Mucosa of descending colon (tissue), 3 donors: ENCODE measurements around the gene MALT1. TPM values are rescaled to one million over a fixed set of nuclear protein-coding genes. Genes with fewer than 3 reads are reported as not detected.

Experiments
- ATAC-seq: fragments of 200-7000 bp; cut with Tn5 transposase; one replicate; pipeline ENCODE4 v1.9.1; 2020; ENCODE audit warnings: mild to moderate bottlenecking, moderate library complexity
- DNase-seq, 3 donors: peaks; one replicate each; pipeline ENCODE4 v3.0.0-alpha.2; 2020
- H3K36me3 ChIP-seq: fragments of 200-600 bp; one replicate; pipeline ENCODE4 v1.8.0; 2021; ENCODE audit warnings: low read depth, mild to moderate bottlenecking
- H3K4me1 ChIP-seq: fragments of 200-600 bp; one replicate; pipeline ENCODE4 v1.8.0; 2021; ENCODE audit warnings: low read depth, mild to moderate bottlenecking
- H3K4me3 ChIP-seq: fragments of 200-600 bp; one replicate; pipeline ENCODE4 v1.8.0; 2021; ENCODE audit warnings: mild to moderate bottlenecking
- H3K9me3 ChIP-seq: fragments of 200-600 bp; one replicate; pipeline ENCODE4 v1.8.0; 2021; ENCODE audit warnings: mild to moderate bottlenecking
- intact Hi-C, 2 donors: fragments of 100-400 bp; cut with DNase I in 1 of 2; cut with micrococcal nuclease in 1 of 2; formaldehyde crosslinking; loops; one replicate each; pipeline versions ENCODE4 v1.11.0 to v1.11.1; 2022; cut with DNase I, micrococcal nuclease
- total RNA-seq, 3 donors: library from RNA; stranded (reverse); fragmentation: NEBNext Ultra II Directional in 2 of 3; extraction: Animal tissue kit (Norgen Biotek cat#: 25700) in 2 of 3; gene quantifications; one replicate each; pipeline versions ENCODE4 v1.2.1 to v1.2.4, GENCODE V29; 2021 to 2023
- TF ChIP-seq, protein P1 (sequence below): fragments of 200-600 bp; IDR thresholded peaks from one replicate; pipeline ENCODE4 v1.8.0; 2022; ENCODE audit warnings: antibody characterized with exemption, mild to moderate bottlenecking
- donor health status: DM: no; HTN: no; CAD: no; lungs with moderate emphysema.
- donor health status: DM: no; HTN: no; CAD: no.
- donor health status: DM: no; HTN: yes; CAD: no.

Gene MALT1
- total RNA-seq, 3 donors from 2014 or later: 19.5 to 23.4 (median 23.1) TPM

DNA sequence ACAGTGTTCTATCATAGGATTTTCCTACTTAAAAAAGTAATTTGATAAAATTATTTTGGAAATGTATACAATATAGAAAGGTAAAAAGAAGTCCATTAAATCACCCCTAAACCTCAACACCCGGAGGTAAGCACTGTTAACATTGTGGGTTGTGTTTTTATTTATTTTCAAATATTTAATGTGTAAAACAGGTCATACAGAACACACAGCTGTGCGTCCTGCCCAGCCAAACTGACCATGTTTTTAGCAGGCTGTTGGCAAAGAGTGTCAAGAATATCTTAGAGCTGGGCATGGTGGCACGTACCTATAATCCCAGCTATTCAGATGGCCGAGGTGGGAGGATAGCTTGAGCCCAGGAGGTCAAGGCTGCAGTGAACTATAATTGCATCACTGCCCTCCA lies 114.6 kb downstream of the MALT1 start:
- H3K4me3 ChIP-seq: no peak overlapping the region
- H3K4me1 ChIP-seq: peaks cover 17% of the 10 kb centered on the region
- intact Hi-C loops: loop anchor here in 1 of 2 donors (10.0 kb wide), 1 partner anchor 149 kb away; no protein-coding TSS in a partner anchor
- TF ChIP-seq, protein P1, sequence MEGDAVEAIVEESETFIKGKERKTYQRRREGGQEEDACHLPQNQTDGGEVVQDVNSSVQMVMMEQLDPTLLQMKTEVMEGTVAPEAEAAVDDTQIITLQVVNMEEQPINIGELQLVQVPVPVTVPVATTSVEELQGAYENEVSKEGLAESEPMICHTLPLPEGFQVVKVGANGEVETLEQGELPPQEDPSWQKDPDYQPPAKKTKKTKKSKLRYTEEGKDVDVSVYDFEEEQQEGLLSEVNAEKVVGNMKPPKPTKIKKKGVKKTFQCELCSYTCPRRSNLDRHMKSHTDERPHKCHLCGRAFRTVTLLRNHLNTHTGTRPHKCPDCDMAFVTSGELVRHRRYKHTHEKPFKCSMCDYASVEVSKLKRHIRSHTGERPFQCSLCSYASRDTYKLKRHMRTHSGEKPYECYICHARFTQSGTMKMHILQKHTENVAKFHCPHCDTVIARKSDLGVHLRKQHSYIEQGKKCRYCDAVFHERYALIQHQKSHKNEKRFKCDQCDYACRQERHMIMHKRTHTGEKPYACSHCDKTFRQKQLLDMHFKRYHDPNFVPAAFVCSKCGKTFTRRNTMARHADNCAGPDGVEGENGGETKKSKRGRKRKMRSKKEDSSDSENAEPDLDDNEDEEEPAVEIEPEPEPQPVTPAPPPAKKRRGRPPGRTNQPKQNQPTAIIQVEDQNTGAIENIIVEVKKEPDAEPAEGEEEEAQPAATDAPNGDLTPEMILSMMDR: no peak
- no peaks in the 10 kb centered on the region for H3K9me3 ChIP-seq
- ATAC-seq: no peak
- no peak for DNase-seq
- H3K36me3 ChIP-seq: no peaks in the 10 kb centered on the region

DNA sequence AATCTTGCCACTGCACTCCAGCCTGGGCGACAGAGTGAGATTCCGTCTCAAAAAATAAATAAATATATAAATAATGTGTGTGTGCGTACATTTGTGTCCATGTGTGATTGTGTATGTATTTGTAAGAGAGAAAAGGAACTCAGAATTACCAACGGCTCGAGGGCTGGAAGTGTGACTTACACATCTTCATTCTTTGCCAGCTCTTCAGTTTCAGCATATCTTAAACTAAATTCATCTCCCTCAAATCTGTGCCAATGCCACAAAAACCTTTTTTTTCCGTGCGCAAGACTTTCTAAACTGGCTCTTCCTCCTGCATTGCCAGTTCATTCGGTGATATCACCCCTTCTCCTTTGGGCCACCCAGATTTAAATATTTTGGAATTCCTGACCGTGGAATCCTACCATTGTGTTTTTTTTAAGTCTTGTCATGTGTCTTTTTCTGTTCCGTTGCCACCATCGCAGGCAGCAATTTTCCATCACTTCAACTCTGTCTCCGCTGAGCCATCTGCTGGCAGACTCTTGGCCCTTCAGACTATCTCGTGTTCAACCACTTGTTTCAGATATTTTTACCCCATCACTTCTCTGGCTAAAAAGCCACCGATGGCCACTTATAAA lies 116.4 kb downstream of the MALT1 start:
- no peak overlapping the region for H3K4me3 ChIP-seq
- peaks cover 17% of the 10 kb centered on the region for H3K4me1 ChIP-seq
- intact Hi-C loops: loop anchor here in 1 of 2 donors (10.0 kb wide), 1 partner anchor 147 kb away; no protein-coding TSS in a partner anchor
- no peaks in the 10 kb centered on the region for H3K36me3 ChIP-seq
- TF ChIP-seq, protein P1: no peak
- DNase-seq: no peak
- H3K9me3 ChIP-seq: no peaks in the 10 kb centered on the region
- no peak for ATAC-seq

DNA sequence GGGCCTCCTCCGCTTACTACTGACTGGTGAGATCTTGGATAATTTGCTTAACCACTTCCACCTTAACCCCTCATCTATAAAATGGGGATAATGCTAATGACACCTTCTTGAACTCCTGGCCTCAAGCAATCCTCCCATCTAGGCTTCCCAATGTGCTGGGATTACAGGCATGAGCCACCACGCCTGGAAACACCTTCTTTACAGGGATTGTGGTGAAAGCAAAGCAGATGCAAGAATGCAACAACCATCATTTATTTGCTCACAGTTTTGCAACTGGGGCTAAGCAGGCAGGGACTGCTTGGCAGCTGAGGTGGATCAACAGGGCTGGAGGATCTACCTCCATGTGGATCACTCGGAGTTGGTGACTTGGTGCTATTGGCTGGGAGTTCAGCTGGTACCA lies 117.2 kb downstream of the MALT1 start:
- no peak overlapping the region for H3K4me3 ChIP-seq
- H3K4me1 ChIP-seq: peaks cover 17% of the 10 kb centered on the region
- H3K9me3 ChIP-seq: no peaks in the 10 kb centered on the region
- DNase-seq (no peak), ATAC-seq (no peak)
- TF ChIP-seq, protein P1: no peak
- H3K36me3 ChIP-seq: no peaks in the 10 kb centered on the region
- intact Hi-C loops: loop anchor here in 1 of 2 donors (10.0 kb wide), 1 partner anchor 146 kb away; no protein-coding TSS in a partner anchor

DNA sequence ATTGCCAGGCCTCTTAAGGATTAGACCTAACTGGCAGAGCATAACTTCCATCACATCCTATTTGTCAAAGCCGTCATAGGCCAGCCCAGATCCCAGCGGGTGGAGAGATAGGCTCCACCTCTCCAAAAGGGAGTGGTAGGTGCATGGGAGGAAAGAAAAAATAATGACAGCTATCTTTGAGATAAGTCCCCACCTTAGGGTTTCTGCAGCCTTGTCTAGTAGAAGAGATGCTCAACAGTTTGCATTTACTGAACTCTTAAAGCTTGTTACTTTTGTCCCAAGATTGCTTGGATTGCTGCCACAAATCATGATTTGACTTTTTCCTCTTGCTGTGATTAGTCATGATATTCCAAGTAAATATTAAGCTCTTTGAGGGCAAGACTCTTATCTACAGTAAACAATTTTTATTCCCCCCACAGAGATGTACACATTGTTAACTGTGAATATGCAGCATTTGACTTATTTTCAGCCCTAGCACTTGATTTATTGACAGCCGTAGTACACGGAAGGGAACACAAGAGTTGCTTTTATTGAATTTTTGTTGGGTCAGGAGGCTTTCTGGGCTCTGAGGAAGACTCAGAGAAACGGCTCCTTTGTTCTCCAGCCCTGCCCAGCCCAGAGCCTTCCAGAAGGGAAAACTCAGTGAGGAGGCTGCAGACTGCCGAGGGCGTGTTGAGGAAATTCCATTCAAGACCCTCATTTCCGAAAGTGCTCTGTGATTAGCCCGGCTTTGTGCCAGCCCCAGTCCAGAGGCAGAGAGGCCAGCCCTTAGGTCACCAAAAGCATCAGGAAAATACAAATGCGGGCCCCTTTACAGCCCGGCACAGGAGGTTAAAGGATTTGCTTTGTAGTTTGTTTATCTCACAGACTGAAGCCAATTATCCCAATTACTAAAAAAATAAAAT lies 118.0 kb downstream of the MALT1 start:
- Histone ChIP-seq H3K4me3 (no peak overlapping the region), H3K4me1 (peaks cover 17% of the 10 kb centered on the region), H3K36me3 (no peaks in the 10 kb centered on the region), H3K9me3 (no peaks in the 10 kb centered on the region)
- intact Hi-C loops: loop anchor here in 1 of 2 donors (10.0 kb wide), 1 partner anchor 146 kb away; no protein-coding TSS in a partner anchor
- TF ChIP-seq, protein P1: no peak
- peak; percentile 62 for ATAC-seq
- no peak for DNase-seq

DNA sequence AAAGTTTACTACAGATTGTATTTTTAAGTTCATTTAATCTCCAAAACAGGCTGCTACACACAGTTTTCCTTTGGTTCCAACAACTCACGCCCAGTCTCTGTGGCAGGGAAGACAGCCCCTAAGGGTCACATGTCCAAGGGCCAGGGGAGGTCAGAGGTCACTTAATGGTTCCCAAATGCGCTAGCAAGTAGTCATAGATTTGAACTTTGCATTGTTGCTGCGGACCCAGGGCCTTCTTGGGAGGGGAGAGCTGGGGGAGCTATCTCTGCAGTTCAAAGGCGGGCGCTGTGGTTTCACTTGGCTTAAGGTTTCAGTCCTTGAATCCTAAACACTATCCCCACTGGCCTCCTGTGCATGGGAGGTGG lies 118.6 kb downstream of the MALT1 start:
- TF ChIP-seq, protein P1: no peak
- intact Hi-C loops: loop anchor here in 1 of 2 donors (10.0 kb wide), 1 partner anchor 145 kb away; no protein-coding TSS in a partner anchor
- H3K4me1 ChIP-seq: peaks cover 16% of the 10 kb centered on the region
- H3K4me3 ChIP-seq: no peak overlapping the region
- ATAC-seq (no peak), DNase-seq (no peak)
- no peaks in the 10 kb centered on the region for H3K36me3 ChIP-seq
- H3K9me3 ChIP-seq: no peaks in the 10 kb centered on the region
